Panc1 (cell line): ENCODE measurements around the gene LRGUK. TPM values are rescaled to one million over a fixed set of nuclear protein-coding genes. Genes with fewer than 3 reads are reported as not detected.

Source experiments
- ATAC-seq: fragments of 200-7000 bp; cut with Tn5 transposase; 2 replicates; pipeline ENCODE4 v1.9.1; 2020; ENCODE audit warnings: mild to moderate bottlenecking, moderate library complexity
- BruUV-seq: library from RNA; stranded (reverse); fragments of 400-500 nt; replicated peaks from 2 replicates; lab custom pipeline; 2021; lab: Mats Ljungman, UMichigan
- CTCF ChIA-PET: fragments of 300-600 bp; sonication (Branson Sonifier 250); formaldehyde crosslinking; loops from one replicate; lab custom pipeline; 2022; ENCODE audit warnings: antibody characterized with exemption; lab: Charles Lee
- POLR2A ChIA-PET: fragments of 300-600 bp; sonication (Branson Sonifier 250); formaldehyde crosslinking; loops from one replicate; lab custom pipeline; 2022; ENCODE audit warnings: antibody characterized with exemption; lab: Charles Lee
- DNase-seq: peaks from one replicate; pipeline ENCODE4 v3.0.0-alpha.2; 2010; ENCODE audit warnings: low read depth, low spot score
- H3K27ac ChIP-seq: 2 replicates; pipeline ENCODE4 v1.5.1; 2011; ENCODE audit warnings: mild to moderate bottlenecking, low read length, inconsistent platforms
- H3K27me3 ChIP-seq: fragments of 200-500 bp; sonication (Bioruptor generic); 2 replicates; pipeline ENCODE4 v1.6.0; 2014; ENCODE audit warnings: low read length, inconsistent platforms; ENCODE audit not compliant: control insufficient read depth, insufficient read depth
- H3K36me3 ChIP-seq: fragments of 200-500 bp; sonication (Bioruptor generic); 2 replicates; pipeline ENCODE4 v1.5.1; 2014; ENCODE audit warnings: inconsistent platforms, mild to moderate bottlenecking, low read length, moderate library complexity; ENCODE audit not compliant: control insufficient read depth, insufficient read depth
- H3K4me1 ChIP-seq: 2 replicates; pipeline ENCODE4 v1.5.1; 2011; ENCODE audit warnings: inconsistent platforms, mild to moderate bottlenecking, low read length, moderate library complexity; ENCODE audit not compliant: control insufficient read depth, insufficient read depth
- H3K4me3 ChIP-seq, 2 experiments: 2 replicates each; pipeline ENCODE4 v1.5.1; 2011 to 2012; ENCODE audit warnings: low read depth in 2 of 2, low read length in 2 of 2, mild to moderate bottlenecking in 2 of 2, inconsistent platforms in 1 of 2, moderate library complexity in 1 of 2
- H3K9me3 ChIP-seq: fragments of 200-500 bp; sonication (Bioruptor generic); 2 replicates; pipeline ENCODE4 v1.5.1; 2014; ENCODE audit warnings: low read depth, mild to moderate bottlenecking, inconsistent platforms, low read length, moderate library complexity; ENCODE audit not compliant: control insufficient read depth, insufficient read depth
- POLR2AphosphoS5 ChIP-seq: IDR thresholded peaks from 2 replicates; pipeline ENCODE4 v1.6.1; 2012; ENCODE audit warnings: mild to moderate bottlenecking, low read depth, low read length, moderate library complexity
- SIN3A ChIP-seq: IDR thresholded peaks from 2 replicates; pipeline ENCODE4 v1.6.1; 2012; ENCODE audit warnings: low read depth, mild to moderate bottlenecking, low read length, moderate library complexity, borderline replicate concordance; ENCODE audit not compliant: insufficient read depth
- TCF7L2 ChIP-seq: IDR thresholded peaks from 2 replicates; pipeline ENCODE4 v1.6.1; 2011; ENCODE audit warnings: mild to moderate bottlenecking, low read depth, low read length, inconsistent platforms
- in situ Hi-C: cut with HindIII; loops from 2 replicates; pipeline ENCODE4 v1.10.0; 2016; ENCODE audit warnings: low sequenced_read_pairs, low pct_unique_long_range_greater_than_20kb
- intact Hi-C: fragments of 100-400 bp; cut with micrococcal nuclease; formaldehyde crosslinking; loops from one replicate; pipeline ENCODE4 v1.10.0; 2022; ENCODE audit not compliant: unreplicated experiment
- total RNA-seq: library from RNA; stranded (reverse); gene quantifications from one replicate; pipeline ENCODE4 v1.2.1, GENCODE V29; 2021; ENCODE audit not compliant: unreplicated experiment
- TF ChIP-seq, protein P1 (sequence below), 2 experiments: IDR thresholded peaks; 2 replicates each; pipeline ENCODE4 v1.6.1; 2011 to 2012; ENCODE audit warnings: low read depth in 2 of 2, control low read depth in 1 of 2, low read length in 1 of 2, mild to moderate bottlenecking in 1 of 2, moderate library complexity in 1 of 2; ENCODE audit not compliant: insufficient read depth in 1 of 2
- TF ChIP-seq, protein P2 (sequence below): fragments of 450-650 bp; IDR thresholded peaks from 2 replicates; pipeline ENCODE4 v1.5.1; 2017; ENCODE audit warnings: mild to moderate bottlenecking

LRGUK gene
- total RNA-seq, 1 experiment from 2014 or later, result 0.23 TPM

DNA sequence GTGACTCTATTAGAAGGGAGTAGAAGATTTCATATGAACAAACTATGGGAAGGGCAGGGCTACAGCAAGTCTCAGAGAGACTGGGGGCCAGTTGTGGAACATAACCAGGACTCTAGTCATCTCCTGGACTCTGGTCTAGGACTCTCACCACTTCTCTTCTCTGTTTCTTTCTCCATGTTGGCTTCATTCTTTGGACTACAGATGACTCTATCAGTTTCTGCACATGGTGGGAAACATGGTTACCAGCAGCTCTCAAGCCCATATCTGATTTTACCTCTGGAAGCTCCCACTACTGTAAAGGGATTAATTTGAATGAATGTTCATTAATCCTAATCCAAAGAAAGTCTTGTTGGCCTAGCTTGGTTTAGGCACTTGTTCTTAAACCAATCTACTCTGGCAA is 84.7 kb downstream of the LRGUK start:
- Histone ChIP-seq H3K9me3 (no peaks in the 10 kb centered on the region), H3K4me1 (no peaks in the 10 kb centered on the region), H3K36me3 (no peaks in the 10 kb centered on the region), H3K27ac (no peak overlapping the region), H3K4me3 (no peak overlapping the region), H3K27me3 (peaks cover 2% of the 10 kb centered on the region; the same call in 1 of the 2 replicates)
- TF ChIP-seq, protein P1, sequence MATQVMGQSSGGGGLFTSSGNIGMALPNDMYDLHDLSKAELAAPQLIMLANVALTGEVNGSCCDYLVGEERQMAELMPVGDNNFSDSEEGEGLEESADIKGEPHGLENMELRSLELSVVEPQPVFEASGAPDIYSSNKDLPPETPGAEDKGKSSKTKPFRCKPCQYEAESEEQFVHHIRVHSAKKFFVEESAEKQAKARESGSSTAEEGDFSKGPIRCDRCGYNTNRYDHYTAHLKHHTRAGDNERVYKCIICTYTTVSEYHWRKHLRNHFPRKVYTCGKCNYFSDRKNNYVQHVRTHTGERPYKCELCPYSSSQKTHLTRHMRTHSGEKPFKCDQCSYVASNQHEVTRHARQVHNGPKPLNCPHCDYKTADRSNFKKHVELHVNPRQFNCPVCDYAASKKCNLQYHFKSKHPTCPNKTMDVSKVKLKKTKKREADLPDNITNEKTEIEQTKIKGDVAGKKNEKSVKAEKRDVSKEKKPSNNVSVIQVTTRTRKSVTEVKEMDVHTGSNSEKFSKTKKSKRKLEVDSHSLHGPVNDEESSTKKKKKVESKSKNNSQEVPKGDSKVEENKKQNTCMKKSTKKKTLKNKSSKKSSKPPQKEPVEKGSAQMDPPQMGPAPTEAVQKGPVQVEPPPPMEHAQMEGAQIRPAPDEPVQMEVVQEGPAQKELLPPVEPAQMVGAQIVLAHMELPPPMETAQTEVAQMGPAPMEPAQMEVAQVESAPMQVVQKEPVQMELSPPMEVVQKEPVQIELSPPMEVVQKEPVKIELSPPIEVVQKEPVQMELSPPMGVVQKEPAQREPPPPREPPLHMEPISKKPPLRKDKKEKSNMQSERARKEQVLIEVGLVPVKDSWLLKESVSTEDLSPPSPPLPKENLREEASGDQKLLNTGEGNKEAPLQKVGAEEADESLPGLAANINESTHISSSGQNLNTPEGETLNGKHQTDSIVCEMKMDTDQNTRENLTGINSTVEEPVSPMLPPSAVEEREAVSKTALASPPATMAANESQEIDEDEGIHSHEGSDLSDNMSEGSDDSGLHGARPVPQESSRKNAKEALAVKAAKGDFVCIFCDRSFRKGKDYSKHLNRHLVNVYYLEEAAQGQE (IDR thresholded peaks at IDR 0.05; ENCODE audit: insufficient read depth in 1 of 2, low read depth in 2 of 2, low read length in 1 of 2), result no peak
- no peak for TF ChIP-seq TCF7L2
- TF ChIP-seq POLR2AphosphoS5, result no peak
- TF ChIP-seq SIN3A, result no peak
- TF ChIP-seq, protein P2, sequence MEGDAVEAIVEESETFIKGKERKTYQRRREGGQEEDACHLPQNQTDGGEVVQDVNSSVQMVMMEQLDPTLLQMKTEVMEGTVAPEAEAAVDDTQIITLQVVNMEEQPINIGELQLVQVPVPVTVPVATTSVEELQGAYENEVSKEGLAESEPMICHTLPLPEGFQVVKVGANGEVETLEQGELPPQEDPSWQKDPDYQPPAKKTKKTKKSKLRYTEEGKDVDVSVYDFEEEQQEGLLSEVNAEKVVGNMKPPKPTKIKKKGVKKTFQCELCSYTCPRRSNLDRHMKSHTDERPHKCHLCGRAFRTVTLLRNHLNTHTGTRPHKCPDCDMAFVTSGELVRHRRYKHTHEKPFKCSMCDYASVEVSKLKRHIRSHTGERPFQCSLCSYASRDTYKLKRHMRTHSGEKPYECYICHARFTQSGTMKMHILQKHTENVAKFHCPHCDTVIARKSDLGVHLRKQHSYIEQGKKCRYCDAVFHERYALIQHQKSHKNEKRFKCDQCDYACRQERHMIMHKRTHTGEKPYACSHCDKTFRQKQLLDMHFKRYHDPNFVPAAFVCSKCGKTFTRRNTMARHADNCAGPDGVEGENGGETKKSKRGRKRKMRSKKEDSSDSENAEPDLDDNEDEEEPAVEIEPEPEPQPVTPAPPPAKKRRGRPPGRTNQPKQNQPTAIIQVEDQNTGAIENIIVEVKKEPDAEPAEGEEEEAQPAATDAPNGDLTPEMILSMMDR, result no peak
- DNase-seq (no peak), ATAC-seq (no peak)
- no TSS peak for BruUV-seq
- ChIA-PET POLR2A (no interaction called here), CTCF (no interaction called here)
- in situ Hi-C loops (no loop called here), intact Hi-C loops (no loop called here)

DNA sequence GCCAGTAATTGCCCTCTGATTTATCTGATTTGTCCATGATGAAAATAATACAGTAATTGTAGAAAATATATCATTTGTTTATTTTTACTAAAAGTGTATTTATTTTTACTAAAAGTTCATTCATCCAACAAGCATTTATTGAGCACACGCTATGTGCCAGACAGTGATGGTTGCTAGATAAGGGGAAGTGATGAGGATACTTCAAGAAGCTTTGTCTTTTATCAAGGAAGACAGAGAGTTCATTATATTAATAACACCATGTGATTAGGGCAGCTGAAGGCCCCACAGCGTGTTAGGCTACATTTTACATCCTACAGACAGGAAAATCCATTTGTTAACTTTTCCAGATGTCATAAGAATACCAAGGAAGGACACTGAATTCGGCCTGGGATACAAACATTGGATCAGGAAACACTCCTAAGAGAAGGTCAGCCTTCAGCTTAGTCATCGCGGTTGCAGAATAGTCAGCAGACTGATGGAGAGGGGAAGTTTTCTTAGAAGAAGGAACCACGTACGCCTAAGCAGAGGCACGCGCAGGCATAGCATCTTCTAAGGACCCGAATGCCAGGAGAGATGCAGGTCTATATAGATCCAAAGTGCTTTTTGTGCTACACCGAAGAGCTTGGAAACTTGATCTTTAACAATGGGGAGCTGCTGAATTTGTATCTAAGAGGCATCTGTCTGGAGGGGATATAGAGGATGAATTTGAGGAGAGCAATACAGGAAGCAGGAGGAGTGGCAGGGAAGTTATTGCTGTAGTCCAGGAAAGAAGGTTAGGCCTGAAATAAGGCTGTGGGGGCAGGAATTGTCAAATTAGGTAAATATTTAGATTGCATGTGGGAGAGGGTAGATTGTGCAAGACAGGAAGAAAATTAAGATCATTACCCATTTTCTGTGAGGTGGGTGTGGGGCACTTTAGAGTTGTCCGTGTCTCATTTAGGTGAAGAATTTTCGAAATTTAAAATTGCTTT is 85.7 kb downstream of the LRGUK start:
- Histone ChIP-seq H3K27ac (no peak overlapping the region), H3K27me3 (peaks cover 2% of the 10 kb centered on the region; the same call in 1 of the 2 replicates), H3K4me3 (no peak overlapping the region), H3K9me3 (no peaks in the 10 kb centered on the region), H3K36me3 (no peaks in the 10 kb centered on the region), H3K4me1 (no peaks in the 10 kb centered on the region)
- POLR2A ChIA-PET, result no interaction called here
- BruUV-seq, result no TSS peak
- ATAC-seq (no peak), DNase-seq (no peak)
- TF ChIP-seq, protein P2, result no peak
- in situ Hi-C loops (no loop called here), intact Hi-C loops (no loop called here)
- CTCF ChIA-PET, result no interaction called here
